ENCODE results near the gene GPC3. TPM values are rescaled to one million over a fixed set of nuclear protein-coding genes. Genes with fewer than 3 reads are reported as not detected.

Gene GPC3
- polyA plus RNA-seq, 1 donor: 288 TPM

DNA sequence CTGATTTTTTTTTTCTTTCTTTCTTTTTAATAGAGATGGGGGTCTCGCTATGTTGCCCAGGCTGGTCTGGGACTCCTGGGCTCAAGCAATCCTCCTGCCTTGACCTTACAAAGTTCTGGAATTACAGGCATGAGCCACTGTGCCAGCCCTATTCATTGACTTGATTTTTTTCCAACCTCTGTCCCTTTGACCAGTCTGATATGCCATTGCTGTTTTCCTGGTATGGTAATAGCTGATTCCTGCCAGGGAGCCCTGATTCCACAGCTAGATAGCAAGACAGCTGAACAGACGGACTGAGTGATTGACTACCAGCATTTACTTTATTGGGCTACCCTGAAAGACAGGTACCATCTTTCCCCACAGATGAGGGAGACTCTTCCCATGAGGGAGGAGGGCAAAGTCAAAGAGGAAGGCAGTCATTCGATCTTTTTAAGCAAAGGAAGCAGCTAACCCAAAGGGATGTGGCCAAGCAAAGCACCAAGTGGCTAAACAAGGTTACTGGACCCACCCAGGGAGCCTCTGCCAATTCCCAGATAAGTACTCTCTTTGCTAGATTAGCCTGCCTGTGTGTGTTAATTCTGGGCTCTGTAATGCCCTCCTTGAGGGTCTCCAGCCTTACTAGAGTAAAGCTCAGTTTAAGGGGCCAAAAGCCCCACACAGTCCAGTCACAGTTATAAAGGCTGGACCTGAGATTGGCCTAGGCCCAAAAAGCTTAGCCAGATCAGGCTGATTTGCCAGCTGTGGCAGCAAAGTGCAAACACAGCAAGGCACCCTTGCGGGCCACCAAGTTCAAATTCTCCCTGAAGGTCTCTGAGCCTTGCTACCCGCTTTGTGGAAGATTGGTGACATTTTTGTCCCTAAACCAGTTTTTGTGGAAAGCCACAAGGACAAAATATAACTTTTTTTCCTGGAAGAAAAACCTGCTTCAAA is 377.7 kb downstream of the GPC3 start:
- no peak for DNase-seq (ENCODE audit: low read depth)

DNA sequence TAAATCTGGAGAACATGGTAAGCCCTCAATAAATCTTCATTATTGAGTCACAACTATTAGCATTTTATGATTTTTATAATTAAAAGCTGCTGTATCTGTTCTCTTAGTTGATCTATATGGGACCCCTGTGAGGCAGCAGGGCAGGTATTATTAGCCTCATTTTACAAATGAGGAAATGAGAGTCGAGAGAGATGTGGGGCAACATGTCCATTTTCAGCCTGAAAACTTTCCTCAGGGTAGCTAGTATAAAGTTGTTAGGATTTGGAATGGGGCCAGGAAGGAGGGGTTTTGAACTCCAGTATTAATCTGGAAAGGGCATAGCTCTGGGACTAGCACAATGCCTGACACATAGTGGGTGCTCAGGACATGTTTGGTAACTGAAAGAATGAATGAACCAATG is 378.4 kb downstream of the GPC3 start:
- DNase-seq (ENCODE audit: low read depth): no peak

DNA sequence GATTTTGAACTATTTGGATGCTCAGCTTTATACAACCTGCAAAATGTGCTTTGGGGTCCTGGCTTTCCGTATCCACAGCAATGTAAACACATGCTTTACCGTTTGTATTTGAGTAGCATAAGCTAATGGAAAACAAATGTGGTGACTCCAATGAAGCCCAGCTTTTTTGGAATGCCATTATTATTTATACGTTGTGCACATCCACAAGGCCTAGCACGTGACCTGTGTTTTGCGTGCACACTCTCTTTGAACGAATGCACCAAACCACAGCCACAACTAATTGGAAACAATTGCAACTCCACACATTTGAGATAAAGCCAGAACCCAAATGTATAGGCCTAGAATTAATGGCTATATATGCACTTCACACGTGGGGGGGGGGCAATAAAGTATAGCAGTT is 380.6 kb downstream of the GPC3 start:
- no peak for DNase-seq (ENCODE audit: low read depth)

GRCh38 chrX:133602881-133603280 is 382.5 kb downstream of the GPC3 start:
- no peak for DNase-seq (ENCODE audit: low read depth)

GRCh38 chrX:133601116-133601515 is 384.3 kb downstream of the GPC3 start:
- no peak for DNase-seq (ENCODE audit: low read depth)

GRCh38 chrX:133600536-133600935 is 384.9 kb downstream of the GPC3 start:
- DNase-seq (ENCODE audit: low read depth): no peak

- no peak for DNase-seq (ENCODE audit: low read depth)
Measured at GRCh38 chrX:133598601-133599335, 386.6 kb downstream of the GPC3 start.

DNA sequence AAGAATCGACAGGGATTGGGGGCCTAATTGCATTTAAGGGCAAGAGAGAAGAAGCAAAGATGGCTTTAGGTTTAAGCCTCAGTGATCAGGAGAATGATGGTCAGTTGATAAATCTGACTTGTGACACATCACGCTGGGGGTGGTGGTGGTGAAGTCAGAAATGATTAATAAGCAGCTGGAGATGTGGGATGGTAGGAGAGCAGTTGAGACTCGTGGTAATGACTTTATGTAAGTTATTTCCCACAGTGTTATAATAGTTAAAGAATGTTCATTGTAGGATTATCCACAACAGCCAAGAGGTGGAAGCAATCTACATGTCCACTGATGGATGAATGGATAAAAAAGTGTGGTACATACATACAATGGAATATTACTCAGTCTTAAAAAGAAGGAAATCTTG is 391.2 kb downstream of the GPC3 start:
- DNase-seq (ENCODE audit: low read depth): no peak

- DNase-seq (ENCODE audit: low read depth): no peak
Measured at GRCh38 chrX:133593531-133593930, 391.9 kb downstream of the GPC3 start.

GRCh38 chrX:133590703-133591505 is 394.5 kb downstream of the GPC3 start:
- no peak for DNase-seq (ENCODE audit: low read depth)

DNA sequence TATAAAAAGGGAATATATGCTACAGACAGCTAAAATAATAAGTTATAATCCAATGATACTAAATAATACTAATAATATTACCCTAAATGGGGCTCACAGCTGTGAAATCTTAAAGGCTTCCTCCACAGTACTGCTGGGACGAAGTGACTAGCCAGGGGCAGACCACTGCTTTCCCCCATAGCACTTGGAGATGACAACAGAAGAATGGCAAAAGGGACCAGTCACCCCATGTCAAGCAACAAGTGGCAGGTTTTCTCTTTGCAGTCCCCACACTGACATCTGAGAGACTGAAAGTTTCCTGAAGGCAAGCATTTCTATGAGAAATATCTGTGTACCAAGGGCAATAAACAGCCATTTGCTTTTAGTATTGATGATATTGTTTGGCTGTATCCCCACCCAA is 396.6 kb downstream of the GPC3 start:
- DNase-seq (ENCODE audit: low read depth): no peak

DNA sequence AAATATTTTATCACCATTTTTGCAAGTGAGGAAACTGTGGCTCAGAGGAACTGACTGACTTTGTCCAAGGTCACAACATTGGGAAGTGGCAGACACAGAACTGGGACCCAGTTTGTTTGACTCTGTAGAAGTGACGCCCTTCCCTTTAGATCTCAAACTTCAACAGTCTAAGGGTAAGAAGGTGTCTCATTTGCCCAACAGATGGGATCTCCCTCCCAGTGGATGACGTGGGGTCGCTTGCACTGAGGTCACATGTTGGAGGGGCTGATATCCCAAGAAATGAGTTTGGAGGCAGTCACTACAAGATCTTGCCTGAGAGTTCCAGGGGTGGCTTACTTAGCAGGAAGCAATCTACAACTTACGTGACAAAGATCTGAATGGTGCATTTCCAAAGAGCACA is 397.6 kb downstream of the GPC3 start:
- DNase-seq (ENCODE audit: low read depth): no peak

- no peak for DNase-seq (ENCODE audit: low read depth)
Measured at GRCh38 chrX:133587071-133587470, 398.3 kb downstream of the GPC3 start.

DNA sequence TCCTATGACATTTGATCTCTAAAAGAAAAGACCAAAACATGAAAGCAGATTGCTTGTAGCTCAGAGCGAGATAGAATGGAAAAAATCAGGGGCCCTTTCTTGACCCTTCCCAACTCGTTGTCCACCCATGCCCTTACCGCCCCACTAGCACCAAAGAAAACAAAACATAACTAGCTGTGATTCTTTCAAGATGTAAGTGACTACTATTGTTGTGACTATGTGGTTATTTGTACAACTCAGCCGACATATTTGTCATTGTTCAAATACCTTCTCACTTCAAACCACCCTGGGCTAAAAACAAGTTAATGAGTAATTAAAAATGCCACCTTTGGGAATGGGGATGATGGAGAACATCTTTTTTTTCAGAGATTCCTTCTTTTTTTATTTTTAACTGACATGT is 399.0 kb downstream of the GPC3 start:
- no peak for DNase-seq (ENCODE audit: low read depth)

DNA sequence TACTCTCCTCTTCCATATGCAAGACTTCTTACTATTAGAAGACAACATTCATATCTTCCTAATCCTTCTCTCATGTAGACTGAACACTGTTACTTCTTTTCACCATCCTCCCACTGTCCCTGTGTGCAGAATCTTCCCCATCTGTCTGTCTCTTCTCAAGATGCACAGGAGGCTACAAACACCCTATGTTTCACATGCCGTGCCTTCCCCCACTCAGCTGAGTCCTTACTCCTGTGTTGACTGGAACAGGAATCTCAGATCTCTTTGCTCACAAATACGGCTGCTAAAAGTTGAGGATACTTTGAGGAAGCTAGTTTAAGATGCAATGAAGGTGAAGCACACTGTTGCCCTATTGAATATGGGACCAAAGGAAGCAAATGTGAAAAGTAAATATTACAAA is 401.6 kb downstream of the GPC3 start:
- no peak for DNase-seq (ENCODE audit: low read depth)

DNA sequence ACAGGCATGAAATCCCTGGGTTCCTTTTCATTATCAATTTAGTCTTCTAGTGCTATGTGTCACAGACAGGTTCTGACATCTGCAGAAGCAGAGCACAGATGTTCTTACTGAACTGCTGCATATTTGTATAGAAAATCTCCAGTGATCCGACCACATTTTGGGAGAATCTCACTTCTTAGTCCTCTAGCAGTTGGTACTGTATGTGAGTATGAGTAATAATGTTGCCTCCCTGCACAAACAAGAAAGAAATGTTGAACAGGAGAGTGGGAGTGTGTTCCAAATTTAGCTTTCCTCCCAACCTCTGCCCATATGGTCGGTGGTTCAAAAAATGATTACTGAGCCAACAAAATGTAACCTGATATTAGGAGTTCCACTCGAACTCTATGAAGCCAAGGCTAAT is 404.8 kb downstream of the GPC3 start:
- DNase-seq (ENCODE audit: low read depth): no peak

- DNase-seq (ENCODE audit: low read depth): no peak
Measured at GRCh38 chrX:133579631-133580030, 405.8 kb downstream of the GPC3 start.

DNA sequence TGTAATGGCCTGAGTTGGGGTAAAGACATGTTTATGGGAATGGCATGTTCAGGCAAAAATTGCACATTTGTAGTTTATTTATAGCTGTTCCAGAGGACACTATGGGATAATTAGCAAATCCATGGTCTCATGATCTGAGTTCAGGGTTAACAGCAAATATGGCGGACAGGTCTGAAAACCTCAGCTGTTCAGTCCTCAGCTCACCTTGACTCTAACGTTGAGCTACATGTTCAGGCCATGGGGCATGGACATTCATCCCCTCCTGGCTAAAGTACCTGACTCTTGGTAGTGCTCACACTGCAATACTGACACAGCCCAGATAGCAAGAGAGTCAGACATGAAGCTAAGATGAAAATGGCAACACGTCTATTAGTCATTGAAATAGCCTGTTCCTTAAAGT is 408.5 kb downstream of the GPC3 start:
- DNase-seq (ENCODE audit: low read depth): no peak

- no peak for DNase-seq (ENCODE audit: low read depth)
Measured at GRCh38 chrX:133575501-133576136, 409.8 kb downstream of the GPC3 start.

DNA sequence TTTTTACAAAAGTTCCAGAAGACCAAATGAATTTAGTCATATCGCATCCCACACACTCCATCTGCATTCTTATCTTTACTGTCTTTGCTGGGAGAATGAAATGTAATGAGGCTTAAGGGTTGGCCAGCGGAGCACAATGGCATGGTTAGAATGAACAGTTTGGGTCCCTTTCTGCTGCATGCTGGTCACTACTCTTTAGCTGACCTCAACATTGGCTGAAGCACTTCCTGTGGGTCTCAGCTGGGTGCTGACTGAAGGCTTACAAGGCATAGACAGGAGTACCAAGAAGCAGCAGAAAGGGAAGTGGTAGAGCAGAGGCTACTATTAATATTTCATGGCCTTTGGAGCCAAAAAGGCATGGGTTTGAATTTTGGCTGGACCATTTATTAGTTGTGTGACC is 410.7 kb downstream of the GPC3 start:
- DNase-seq (ENCODE audit: low read depth): no peak

- no peak for DNase-seq (ENCODE audit: low read depth)
Measured at GRCh38 chrX:133570549-133570948, 414.8 kb downstream of the GPC3 start.

GRCh38 chrX:133569217-133569616 is 416.2 kb downstream of the GPC3 start:
- no peak for DNase-seq (ENCODE audit: low read depth)

Measured in forelimb muscle (tissue), 1 donor.